ENCODE results near the gene S100A8.

S100A8 gene

DNA sequence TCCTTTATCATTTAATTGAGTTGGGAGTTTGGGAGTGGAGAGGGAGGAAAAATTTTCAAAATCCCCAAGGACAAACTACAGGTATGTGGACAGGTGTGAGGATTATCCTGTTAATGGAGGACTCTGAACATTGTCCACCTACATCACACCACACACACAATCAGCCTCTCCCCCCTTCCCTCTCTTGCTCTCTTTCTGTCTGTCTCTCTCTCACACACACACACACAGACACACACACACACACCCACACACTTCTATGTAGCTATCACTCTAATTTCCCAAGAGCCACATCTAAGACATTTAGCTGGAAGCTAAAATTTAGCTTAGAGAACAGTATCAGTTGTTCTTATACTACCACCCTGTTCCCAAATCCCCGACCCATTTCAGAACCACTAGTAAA is 1.5 kb downstream of the S100A8 start:
- TF ChIP-seq, protein P1, sequence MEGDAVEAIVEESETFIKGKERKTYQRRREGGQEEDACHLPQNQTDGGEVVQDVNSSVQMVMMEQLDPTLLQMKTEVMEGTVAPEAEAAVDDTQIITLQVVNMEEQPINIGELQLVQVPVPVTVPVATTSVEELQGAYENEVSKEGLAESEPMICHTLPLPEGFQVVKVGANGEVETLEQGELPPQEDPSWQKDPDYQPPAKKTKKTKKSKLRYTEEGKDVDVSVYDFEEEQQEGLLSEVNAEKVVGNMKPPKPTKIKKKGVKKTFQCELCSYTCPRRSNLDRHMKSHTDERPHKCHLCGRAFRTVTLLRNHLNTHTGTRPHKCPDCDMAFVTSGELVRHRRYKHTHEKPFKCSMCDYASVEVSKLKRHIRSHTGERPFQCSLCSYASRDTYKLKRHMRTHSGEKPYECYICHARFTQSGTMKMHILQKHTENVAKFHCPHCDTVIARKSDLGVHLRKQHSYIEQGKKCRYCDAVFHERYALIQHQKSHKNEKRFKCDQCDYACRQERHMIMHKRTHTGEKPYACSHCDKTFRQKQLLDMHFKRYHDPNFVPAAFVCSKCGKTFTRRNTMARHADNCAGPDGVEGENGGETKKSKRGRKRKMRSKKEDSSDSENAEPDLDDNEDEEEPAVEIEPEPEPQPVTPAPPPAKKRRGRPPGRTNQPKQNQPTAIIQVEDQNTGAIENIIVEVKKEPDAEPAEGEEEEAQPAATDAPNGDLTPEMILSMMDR (conservative IDR thresholded peaks at IDR 0.05; ENCODE audit: low read depth, low read length), result no peak
- no peak overlapping the region for H3K4me3 ChIP-seq (ENCODE audit: low read length)
- DNase-seq (ENCODE audit: low read depth), result no peak

DNA sequence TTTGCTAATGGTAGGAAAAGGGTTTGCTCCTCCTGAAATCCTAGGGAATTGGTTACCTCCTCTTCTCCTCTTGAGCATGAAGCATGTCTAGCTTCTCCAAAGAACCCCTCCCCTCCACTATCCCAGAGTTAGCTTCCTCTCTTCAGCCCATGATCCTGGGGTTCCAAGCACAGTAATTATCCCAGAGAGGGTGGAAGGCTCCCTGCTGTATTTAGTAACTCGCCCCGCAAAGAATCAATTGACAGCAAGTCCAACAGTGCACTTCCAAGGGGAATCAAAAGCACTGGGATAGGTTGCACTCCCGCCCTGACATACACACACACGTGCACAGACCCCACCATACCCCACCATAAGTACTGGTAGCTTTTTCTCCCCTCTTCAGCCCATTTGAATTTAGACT is 3.1 kb downstream of the S100A8 start:
- no peak for DNase-seq (ENCODE audit: low read depth)
- H3K4me3 ChIP-seq (ENCODE audit: low read length), result no peak overlapping the region
- TF ChIP-seq, protein P1 (conservative IDR thresholded peaks at IDR 0.05; ENCODE audit: low read depth, low read length), result no peak

DNA sequence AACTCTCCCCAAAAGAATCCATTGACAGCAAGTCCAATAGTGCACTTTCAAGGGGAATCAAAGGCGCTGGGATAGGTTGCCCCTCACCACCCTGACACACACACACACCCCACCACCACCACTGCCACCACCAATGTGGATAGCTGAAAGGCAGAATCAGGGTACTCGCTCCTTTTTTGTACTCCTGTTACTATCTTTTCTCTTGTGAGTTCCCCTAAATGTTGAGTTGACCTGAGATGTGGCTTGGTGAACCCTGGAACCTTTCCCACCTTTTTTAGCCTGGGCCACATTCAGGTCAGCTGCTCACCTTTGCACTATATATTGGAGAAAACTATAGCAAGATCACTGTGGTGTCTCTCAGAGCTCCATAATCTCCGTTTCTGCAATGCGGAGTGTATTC is 3.9 kb downstream of the S100A8 start:
- no peak overlapping the region for H3K4me3 ChIP-seq (ENCODE audit: low read length)
- TF ChIP-seq, protein P1 (conservative IDR thresholded peaks at IDR 0.05; ENCODE audit: low read depth, low read length), result no peak
- DNase-seq (ENCODE audit: low read depth), result no peak

DNA sequence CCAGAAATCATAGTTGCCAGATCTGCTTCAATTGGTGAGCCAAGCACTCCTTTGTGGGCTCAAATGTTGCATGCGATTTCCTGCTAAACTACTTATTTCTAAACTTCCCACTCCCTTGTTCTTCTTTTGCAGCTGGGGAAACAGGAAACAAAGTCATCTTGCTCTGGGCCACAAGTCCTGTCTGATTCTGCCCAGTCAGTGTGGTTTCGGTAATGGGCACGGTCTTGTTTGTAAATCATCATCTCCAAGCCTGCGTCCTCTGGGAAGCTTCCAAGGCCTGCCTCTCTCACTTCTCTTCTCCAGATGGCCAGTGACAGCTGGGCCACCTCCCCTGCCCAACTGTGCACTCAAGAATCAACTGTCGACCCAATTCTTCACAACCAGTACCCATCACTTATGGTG is 4.4 kb downstream of the S100A8 start:
- no peak overlapping the region for H3K4me3 ChIP-seq (ENCODE audit: low read length)
- no peak for DNase-seq (ENCODE audit: low read depth)
- TF ChIP-seq, protein P1 (conservative IDR thresholded peaks at IDR 0.05; ENCODE audit: low read depth, low read length), result no peak

DNA sequence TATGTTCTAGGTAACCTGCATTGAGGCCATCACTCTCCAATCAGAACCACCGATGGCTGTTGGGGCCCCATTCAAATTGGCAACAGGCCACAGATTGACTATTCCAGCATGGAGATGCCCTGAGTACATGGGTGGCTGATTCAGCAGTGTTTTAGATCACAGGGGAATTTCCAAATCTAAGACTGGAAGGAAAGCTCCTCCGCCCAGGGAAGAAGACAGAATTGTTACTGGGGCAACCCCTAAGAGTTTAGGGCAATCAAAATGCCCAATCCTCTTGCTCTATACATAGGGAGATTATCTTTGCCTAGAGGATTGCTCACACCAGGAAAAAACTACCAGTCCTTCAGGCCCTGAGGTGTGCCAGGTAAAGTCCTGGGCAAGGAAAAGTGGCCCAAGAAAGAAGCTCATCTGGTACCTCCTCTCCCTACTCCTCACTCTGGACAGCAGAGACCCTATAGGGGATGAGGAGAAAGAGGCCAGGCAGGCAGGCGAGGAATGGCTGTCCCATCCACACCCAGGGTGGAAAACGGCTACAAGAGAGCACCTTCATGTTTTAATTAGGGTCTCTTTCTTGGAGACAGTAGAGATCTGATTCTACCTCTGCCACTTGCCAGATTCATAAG is 5.8 kb downstream of the S100A8 start:
- DNase-seq (ENCODE audit: low read depth), result no peak
- TF ChIP-seq, protein P1 (conservative IDR thresholded peaks at IDR 0.05; ENCODE audit: low read depth, low read length), result no peak

DNA sequence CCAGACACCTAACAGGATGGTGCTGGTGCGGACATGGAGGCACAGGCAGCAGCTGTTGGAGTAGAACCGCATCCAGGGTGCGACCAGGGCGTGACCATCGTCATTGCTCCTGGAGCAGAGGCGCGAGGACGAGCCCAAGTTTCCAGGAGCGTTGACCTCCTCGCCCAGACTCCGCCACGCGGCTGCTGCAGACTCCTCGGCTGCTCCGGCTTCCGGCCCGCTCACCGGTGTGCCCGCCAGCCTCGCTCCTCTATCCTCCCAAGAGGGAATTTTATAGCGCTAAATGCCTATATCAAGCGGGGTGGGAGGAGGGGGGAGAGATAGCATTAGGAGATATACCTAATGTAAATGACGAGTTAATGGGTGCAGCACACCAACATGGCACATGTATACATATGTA is 10.2 kb downstream of the S100A8 start:
- no peak overlapping the region for H3K4me3 ChIP-seq (ENCODE audit: low read length)
- DNase-seq (ENCODE audit: low read depth), result no peak
- TF ChIP-seq, protein P1 (conservative IDR thresholded peaks at IDR 0.05; ENCODE audit: low read depth, low read length), result no peak

More for the DNA sequence above, 5.8 kb downstream of the S100A8 start:
- no peak overlapping the region for H3K4me3 ChIP-seq (ENCODE audit: low read length)

DNA sequence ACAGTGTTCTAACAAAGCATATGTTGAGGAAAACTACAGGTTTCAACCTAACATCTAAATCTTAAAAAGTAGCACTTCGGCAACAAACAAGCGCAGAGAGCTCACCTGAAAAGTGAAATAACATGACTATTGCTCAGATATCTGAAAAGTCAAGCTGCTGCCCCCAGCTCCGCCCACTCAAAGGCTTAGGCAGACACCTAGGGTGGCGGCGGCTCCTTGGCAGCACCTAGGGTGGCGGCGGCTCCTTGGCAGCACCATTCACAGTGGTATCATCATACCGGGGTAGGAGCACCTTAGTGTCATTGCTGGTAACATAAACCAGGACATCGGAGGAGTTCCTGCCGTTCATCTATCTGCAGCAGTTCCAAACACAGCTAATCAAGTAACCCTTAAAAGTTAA is 11.3 kb downstream of the S100A8 start:
- DNase-seq (ENCODE audit: low read depth), result no peak
- H3K4me3 ChIP-seq (ENCODE audit: low read length), result no peak overlapping the region
- TF ChIP-seq, protein P1 (conservative IDR thresholded peaks at IDR 0.05; ENCODE audit: low read depth, low read length), result no peak

Data from retinal pigment epithelial cell (primary cell).